ENCODE results near the gene ADGRA1. TPM values are rescaled to one million over a fixed set of nuclear protein-coding genes. Genes with fewer than 3 reads are reported as not detected.

Gene ADGRA1
- total RNA-seq, 1 donor from 2014 or later, result not detected

- no peaks in the 10 kb centered on the region for H3K4me1 Mint-ChIP-seq
- H3K9me3 Mint-ChIP-seq, result no peaks in the 10 kb centered on the region
- H3K36me3 Mint-ChIP-seq (ENCODE audit: low read depth), result no peaks in the 10 kb centered on the region
- no peak overlapping the region for H3K27ac Mint-ChIP-seq
- no peak for DNase-seq
- intact Hi-C loops (cut with micrococcal nuclease), result no loop called here
- no peaks in the 10 kb centered on the region for H3K27me3 Mint-ChIP-seq
- H3K4me3 Mint-ChIP-seq, result no peak overlapping the region
Measured at GRCh38 chr10:133075346-133076137, 12.2 kb upstream of the ADGRA1 start.

- no peaks in the 10 kb centered on the region for H3K36me3 Mint-ChIP-seq (ENCODE audit: low read depth)
- intact Hi-C loops (cut with micrococcal nuclease), result no loop called here
- no peaks in the 10 kb centered on the region for H3K27me3 Mint-ChIP-seq
- H3K4me3 Mint-ChIP-seq, result no peak overlapping the region
- DNase-seq, result no peak
- no peaks in the 10 kb centered on the region for H3K9me3 Mint-ChIP-seq
- H3K4me1 Mint-ChIP-seq, result no peaks in the 10 kb centered on the region
- H3K27ac Mint-ChIP-seq, result no peak overlapping the region
Measured at GRCh38 chr10:133076274-133077038, 11.3 kb upstream of the ADGRA1 start.

GRCh38 chr10:133079836-133080682 lies 7.7 kb upstream of the ADGRA1 start:
- no peaks in the 10 kb centered on the region for H3K36me3 Mint-ChIP-seq (ENCODE audit: low read depth)
- intact Hi-C loops (cut with micrococcal nuclease), result no loop called here
- H3K9me3 Mint-ChIP-seq, result no peaks in the 10 kb centered on the region
- H3K27me3 Mint-ChIP-seq, result no peaks in the 10 kb centered on the region
- H3K27ac Mint-ChIP-seq, result no peak overlapping the region
- H3K4me3 Mint-ChIP-seq, result no peak overlapping the region
- no peaks in the 10 kb centered on the region for H3K4me1 Mint-ChIP-seq
- no peak for DNase-seq

GRCh38 chr10:133080683-133081040 lies 7.1 kb upstream of the ADGRA1 start:
- Mint-ChIP-seq H3K27me3 (no peaks in the 10 kb centered on the region), H3K4me3 (no peak overlapping the region), H3K27ac (no peak overlapping the region), H3K9me3 (no peaks in the 10 kb centered on the region), H3K36me3 (ENCODE audit: low read depth) (no peaks in the 10 kb centered on the region), H3K4me1 (no peaks in the 10 kb centered on the region)
- DNase-seq, result no peak
- intact Hi-C loops (cut with micrococcal nuclease), result no loop called here

GRCh38 chr10:133081636-133082035 lies 6.1 kb upstream of the ADGRA1 start:
- Mint-ChIP-seq H3K9me3 (no peaks in the 10 kb centered on the region), H3K4me1 (no peaks in the 10 kb centered on the region), H3K27me3 (peaks cover under 1% of the 10 kb centered on the region), H3K36me3 (ENCODE audit: low read depth) (no peaks in the 10 kb centered on the region), H3K4me3 (no peak overlapping the region), H3K27ac (no peak overlapping the region)
- intact Hi-C loops (cut with micrococcal nuclease), result no loop called here
- DNase-seq, result no peak

- intact Hi-C loops (cut with micrococcal nuclease), result no loop called here
- Mint-ChIP-seq H3K27ac (no peak overlapping the region), H3K4me1 (no peaks in the 10 kb centered on the region), H3K4me3 (no peak overlapping the region), H3K27me3 (peaks cover 7% of the 10 kb centered on the region), H3K9me3 (no peaks in the 10 kb centered on the region), H3K36me3 (ENCODE audit: low read depth) (no peaks in the 10 kb centered on the region)
- DNase-seq, result no peak
Measured at GRCh38 chr10:133082685-133083421, 4.9 kb upstream of the ADGRA1 start.

- Mint-ChIP-seq H3K4me3 (no peak overlapping the region), H3K27ac (no peak overlapping the region)
Measured at GRCh38 chr10:133083422-133084100, 4.2 kb upstream of the ADGRA1 start.

GRCh38 chr10:133084491-133084890 lies 3.2 kb upstream of the ADGRA1 start:
- DNase-seq, result no peak
- Mint-ChIP-seq H3K27ac (no peak overlapping the region), H3K4me3 (no peak overlapping the region), H3K27me3 (peaks cover 9% of the 10 kb centered on the region), H3K4me1 (no peaks in the 10 kb centered on the region), H3K36me3 (ENCODE audit: low read depth) (no peaks in the 10 kb centered on the region), H3K9me3 (no peaks in the 10 kb centered on the region)
- intact Hi-C loops (cut with micrococcal nuclease), result no loop called here

More at GRCh38 chr10:133083422-133084100, 4.2 kb upstream of the ADGRA1 start:
- no peak for DNase-seq
- Mint-ChIP-seq H3K4me1 (no peaks in the 10 kb centered on the region), H3K36me3 (ENCODE audit: low read depth) (no peaks in the 10 kb centered on the region), H3K9me3 (no peaks in the 10 kb centered on the region), H3K27me3 (peaks cover 7% of the 10 kb centered on the region)
- intact Hi-C loops (cut with micrococcal nuclease), result no loop called here

- intact Hi-C loops (cut with micrococcal nuclease), result no loop called here
- no peak overlapping the region for H3K27ac Mint-ChIP-seq
Measured at GRCh38 chr10:133085251-133086125, 2.2 kb upstream of the ADGRA1 start.

GRCh38 chr10:133086247-133086646 lies 1.5 kb upstream of the ADGRA1 start:
- no peak for DNase-seq
- peaks cover 12% of the 10 kb centered on the region for H3K27me3 Mint-ChIP-seq
- no peak overlapping the region for H3K4me3 Mint-ChIP-seq
- H3K4me1 Mint-ChIP-seq, result no peaks in the 10 kb centered on the region
- no peaks in the 10 kb centered on the region for H3K36me3 Mint-ChIP-seq (ENCODE audit: low read depth)
- H3K9me3 Mint-ChIP-seq, result no peaks in the 10 kb centered on the region
- intact Hi-C loops (cut with micrococcal nuclease), result no loop called here
- H3K27ac Mint-ChIP-seq, result no peak overlapping the region

More at GRCh38 chr10:133085251-133086125, 2.2 kb upstream of the ADGRA1 start:
- Mint-ChIP-seq H3K36me3 (ENCODE audit: low read depth) (no peaks in the 10 kb centered on the region), H3K4me3 (no peak overlapping the region), H3K9me3 (no peaks in the 10 kb centered on the region), H3K4me1 (no peaks in the 10 kb centered on the region), H3K27me3 (peaks cover 9% of the 10 kb centered on the region)
- DNase-seq, result no peak

- Mint-ChIP-seq H3K36me3 (ENCODE audit: low read depth) (no peaks in the 10 kb centered on the region), H3K27ac (no peak overlapping the region), H3K4me1 (no peaks in the 10 kb centered on the region), H3K27me3 (peaks cover 13% of the 10 kb centered on the region), H3K9me3 (no peaks in the 10 kb centered on the region), H3K4me3 (no peak overlapping the region)
- DNase-seq, result no peak
- intact Hi-C loops (cut with micrococcal nuclease), result no loop called here
Measured at GRCh38 chr10:133087045-133087678, 562 bp upstream of the ADGRA1 start.
